HUES48 (cell line): ENCODE results near the gene RBMS3.

Source experiments
- H3K27ac ChIP-seq: one replicate; pipeline ENCODE4 v1.7.0; 2013; ENCODE audit warnings: low read depth, low read length, inconsistent platforms
- H3K27me3 ChIP-seq: 2 replicates; pipeline ENCODE4 v1.6.1; 2013; ENCODE audit warnings: mild to moderate bottlenecking, low read length; ENCODE audit not compliant: control insufficient read depth, insufficient read depth
- H3K36me3 ChIP-seq: 2 replicates; pipeline ENCODE4 v1.6.1; 2013; ENCODE audit warnings: low read length; ENCODE audit not compliant: control insufficient read depth, insufficient read depth
- H3K4me1 ChIP-seq: 2 replicates; pipeline ENCODE4 v1.6.1; 2013; ENCODE audit warnings: mild to moderate bottlenecking, low read length; ENCODE audit not compliant: control insufficient read depth, insufficient read depth
- H3K4me3 ChIP-seq: 2 replicates; pipeline ENCODE4 v1.5.1; 2013; ENCODE audit warnings: mild to moderate bottlenecking, low read depth, low read length
- H3K9ac ChIP-seq: 2 replicates; pipeline ENCODE4 v1.6.1; 2013; ENCODE audit warnings: mild to moderate bottlenecking, low read depth, low read length, moderate library complexity
- H3K9me3 ChIP-seq: 2 replicates; pipeline ENCODE4 v1.6.1; 2013; ENCODE audit warnings: low read length; ENCODE audit not compliant: control insufficient read depth, insufficient read depth

RBMS3 gene

DNA sequence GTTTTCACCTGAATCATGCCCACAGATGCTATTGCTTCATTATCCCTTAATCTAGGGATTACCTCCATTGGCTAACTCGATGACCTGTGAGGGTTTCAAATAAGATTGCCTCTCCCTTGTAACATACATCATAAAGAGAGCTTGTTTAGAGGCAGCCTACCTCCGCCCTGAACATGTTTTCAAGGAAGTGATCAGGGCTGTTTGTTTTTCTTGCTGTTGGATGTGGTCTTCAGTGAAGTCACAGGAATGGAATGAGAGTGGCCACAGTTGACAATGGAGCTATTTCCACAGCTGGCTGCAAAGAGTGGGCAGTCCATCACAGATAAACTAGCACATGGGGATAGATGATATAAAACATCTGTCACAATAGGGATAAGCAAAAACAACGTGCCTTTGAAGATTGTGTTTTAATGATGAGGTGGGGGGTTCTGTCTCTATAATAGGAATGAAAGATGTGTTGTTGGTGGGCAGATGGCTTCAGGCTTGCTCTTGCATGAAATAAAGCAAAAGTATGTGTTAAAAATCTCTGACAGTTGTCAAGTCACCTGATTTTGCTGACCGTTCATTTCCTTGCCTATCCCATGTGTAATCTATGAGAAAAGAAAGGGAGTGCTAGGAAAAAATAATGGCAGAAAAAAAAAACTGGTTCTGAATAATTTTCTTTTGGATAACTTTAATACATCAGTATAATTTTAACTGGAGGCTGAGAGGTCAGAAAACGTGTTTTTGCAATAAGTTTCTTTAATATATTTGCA, 642.3 kb downstream of the RBMS3 start:
- Histone ChIP-seq H3K36me3 (no peaks in the 10 kb centered on the region), H3K9me3 (no peaks in the 10 kb centered on the region), H3K4me3 (no peak overlapping the region), H3K9ac (no peak overlapping the region), H3K4me1 (no peaks in the 10 kb centered on the region), H3K27ac (no peak overlapping the region), H3K27me3 (no peaks in the 10 kb centered on the region)

DNA sequence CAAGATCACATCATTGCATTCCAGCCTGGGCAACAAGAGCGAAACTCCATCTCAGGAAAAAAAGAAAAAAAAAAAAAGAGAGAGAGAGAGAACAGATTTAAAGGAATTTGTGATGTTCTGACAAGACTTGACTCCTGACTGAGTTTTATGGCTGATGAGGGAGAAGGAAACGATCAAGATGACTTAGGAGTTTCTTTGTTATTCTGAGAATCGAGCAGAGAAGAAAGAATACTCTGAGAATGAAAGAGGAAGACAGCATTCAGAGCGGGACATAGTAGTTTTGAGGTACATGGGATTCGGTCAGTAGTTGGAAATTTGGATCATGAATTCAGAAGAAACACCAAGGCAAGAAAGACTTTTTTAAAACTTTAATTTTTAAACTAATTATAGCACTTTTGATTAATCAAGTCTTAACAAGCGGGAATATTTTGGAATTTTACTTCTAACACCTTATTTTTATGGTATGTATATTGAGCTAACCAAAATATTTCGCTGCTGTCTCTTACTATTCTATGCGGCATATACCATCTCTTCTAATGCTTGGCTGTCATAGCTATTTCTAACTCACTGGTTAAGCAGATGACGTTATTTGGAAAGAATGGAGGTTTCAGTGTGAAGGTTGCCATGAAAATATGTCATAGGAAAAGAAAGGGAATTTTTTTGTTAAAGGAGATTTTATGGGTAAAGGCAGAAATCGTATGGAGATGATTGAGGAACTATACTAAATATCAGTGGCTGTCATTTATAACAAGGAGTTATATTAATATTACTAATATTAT, 644.1 kb downstream of the RBMS3 start:
- H3K9ac ChIP-seq: no peak overlapping the region
- H3K4me1 ChIP-seq: no peaks in the 10 kb centered on the region
- no peaks in the 10 kb centered on the region for H3K36me3 ChIP-seq
- H3K4me3 ChIP-seq: no peak overlapping the region
- H3K27me3 ChIP-seq: no peaks in the 10 kb centered on the region
- H3K27ac ChIP-seq: no peak overlapping the region
- H3K9me3 ChIP-seq: no peaks in the 10 kb centered on the region

DNA sequence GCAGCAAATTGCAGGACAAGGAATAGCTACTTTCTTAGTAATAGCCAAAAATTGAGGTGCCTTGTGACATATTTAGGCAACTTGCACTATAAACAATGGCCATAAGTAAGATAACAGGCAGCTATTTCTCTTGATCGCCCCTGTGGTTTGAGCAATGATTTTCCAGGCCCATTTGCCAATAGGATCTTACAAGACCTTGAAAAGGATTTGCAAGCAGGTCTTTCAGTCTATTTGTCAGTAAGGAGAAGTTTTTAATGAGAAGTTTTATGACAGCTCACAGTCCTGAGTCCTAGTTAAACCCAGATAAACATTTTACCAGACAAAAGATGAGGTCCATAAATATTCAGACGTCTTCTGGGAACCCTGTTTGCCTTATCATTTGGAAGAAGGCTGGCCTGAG, 645.5 kb downstream of the RBMS3 start:
- H3K4me3 ChIP-seq: no peak overlapping the region
- no peaks in the 10 kb centered on the region for H3K4me1 ChIP-seq
- H3K9ac ChIP-seq: no peak overlapping the region
- H3K27ac ChIP-seq: no peak overlapping the region
- H3K36me3 ChIP-seq: no peaks in the 10 kb centered on the region
- H3K9me3 ChIP-seq: no peaks in the 10 kb centered on the region
- H3K27me3 ChIP-seq: no peaks in the 10 kb centered on the region

DNA sequence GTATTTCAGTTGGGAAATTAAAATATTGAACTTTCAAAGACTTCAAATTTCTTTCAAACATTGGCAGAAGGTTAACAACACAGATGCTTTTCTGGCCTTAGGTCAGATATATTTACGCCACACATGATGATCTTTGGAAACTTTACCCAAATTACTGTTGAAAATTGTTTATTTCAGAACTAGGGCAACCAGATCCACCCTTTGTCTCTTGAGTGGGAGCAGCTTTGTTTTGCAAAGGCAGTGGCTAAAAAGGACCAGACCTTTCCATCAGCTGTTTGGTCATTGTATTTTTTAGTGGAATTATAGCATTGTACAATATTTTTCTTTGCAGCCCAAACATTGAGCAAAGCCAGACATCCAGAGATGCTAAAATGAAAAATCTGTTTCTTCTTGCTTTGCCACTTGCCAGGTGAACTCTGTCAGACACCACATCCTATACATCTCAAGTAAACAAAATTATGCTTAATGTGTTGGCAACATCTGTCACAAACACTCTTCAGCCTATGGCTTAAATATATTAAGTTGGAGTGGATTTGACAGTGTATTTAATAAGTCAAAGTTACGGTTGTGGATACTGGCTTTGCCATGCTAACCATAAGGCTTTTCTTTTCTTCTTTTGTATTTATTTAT, 651.9 kb downstream of the RBMS3 start:
- Histone ChIP-seq H3K4me1 (peaks cover 28% of the 10 kb centered on the region), H3K27me3 (no peaks in the 10 kb centered on the region), H3K27ac (no peak overlapping the region), H3K9ac (no peak overlapping the region), H3K4me3 (no peak overlapping the region), H3K36me3 (no peaks in the 10 kb centered on the region), H3K9me3 (no peaks in the 10 kb centered on the region)

DNA sequence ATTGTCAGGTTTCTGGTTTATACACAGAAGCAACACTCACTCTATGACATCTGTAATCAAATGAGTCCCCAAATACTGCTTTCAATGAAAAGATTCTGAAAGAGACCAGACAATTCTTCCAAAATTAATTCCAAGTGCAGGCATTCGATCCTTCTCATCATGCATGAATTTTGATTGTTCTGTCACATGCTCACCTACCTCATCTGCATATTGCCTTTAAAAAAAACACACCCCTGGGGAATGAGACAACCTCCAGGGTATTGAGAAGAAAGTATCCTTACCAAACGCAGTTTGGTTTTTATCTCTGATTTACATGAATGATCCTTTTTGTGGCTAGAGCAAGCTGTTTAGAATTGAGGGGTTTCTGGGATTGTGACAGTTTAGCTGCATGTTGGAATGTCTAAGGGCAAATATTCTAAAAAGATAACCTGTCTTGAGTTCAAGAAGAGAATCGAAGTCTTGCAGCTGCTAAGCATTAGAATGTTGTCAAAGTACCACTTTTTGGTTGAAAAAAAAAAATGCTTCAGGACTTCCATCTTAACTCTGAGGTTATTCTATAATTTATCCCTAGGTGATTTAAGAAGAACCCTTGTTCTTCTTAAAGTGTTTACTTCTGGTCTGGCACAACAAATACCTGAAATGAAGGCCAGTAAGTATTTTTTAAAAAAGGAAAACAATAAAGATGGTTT, 653.1 kb downstream of the RBMS3 start:
- Histone ChIP-seq H3K27me3 (no peaks in the 10 kb centered on the region), H3K4me3 (no peak overlapping the region), H3K9ac (no peak overlapping the region), H3K4me1 (peaks cover 28% of the 10 kb centered on the region), H3K9me3 (no peaks in the 10 kb centered on the region), H3K27ac (no peak overlapping the region), H3K36me3 (no peaks in the 10 kb centered on the region)

DNA sequence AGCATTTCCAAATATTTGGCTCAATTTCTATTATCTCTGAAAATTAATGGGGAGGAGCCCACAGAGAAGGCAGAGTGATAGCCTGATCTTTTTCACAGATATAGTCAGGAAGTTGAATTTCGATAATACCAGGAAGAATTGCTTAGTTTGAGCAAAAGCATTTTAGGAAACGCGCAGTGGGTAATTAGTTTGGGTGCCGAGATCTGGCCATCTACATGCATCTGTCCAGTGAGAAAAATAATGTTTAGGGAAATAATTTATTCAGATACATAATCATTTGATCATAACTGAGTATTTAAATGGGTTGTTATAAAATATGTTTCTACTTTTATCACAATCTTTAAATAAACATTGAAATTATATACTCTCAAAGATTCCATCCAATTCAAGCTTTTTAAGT, 653.9 kb downstream of the RBMS3 start:
- Histone ChIP-seq H3K27me3 (no peaks in the 10 kb centered on the region), H3K4me1 (peaks cover 28% of the 10 kb centered on the region), H3K9ac (no peak overlapping the region), H3K9me3 (no peaks in the 10 kb centered on the region), H3K36me3 (no peaks in the 10 kb centered on the region), H3K4me3 (no peak overlapping the region), H3K27ac (no peak overlapping the region)

DNA sequence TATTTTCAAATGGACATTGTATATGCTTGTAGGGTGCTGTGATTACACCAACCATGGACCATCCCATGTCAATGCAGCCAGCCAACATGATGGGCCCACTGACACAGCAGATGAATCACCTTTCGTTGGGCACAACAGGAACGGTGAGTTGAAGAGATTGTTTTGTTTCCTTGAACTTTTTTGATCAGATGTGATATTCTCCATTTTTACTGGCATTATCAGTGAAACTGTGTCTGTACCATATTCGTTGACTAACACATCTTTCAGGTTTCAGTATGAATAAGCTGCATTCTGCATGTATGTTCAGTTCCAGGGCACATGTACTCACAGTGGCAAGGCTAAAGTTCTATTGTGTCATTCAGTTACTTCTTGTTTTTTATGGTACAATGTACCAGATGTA, 655.2 kb downstream of the RBMS3 start:
- no peaks in the 10 kb centered on the region for H3K27me3 ChIP-seq
- no peaks in the 10 kb centered on the region for H3K9me3 ChIP-seq
- no peak overlapping the region for H3K4me3 ChIP-seq
- H3K36me3 ChIP-seq: no peaks in the 10 kb centered on the region
- H3K9ac ChIP-seq: no peak overlapping the region
- H3K27ac ChIP-seq: no peak overlapping the region
- peaks cover 28% of the 10 kb centered on the region for H3K4me1 ChIP-seq

DNA sequence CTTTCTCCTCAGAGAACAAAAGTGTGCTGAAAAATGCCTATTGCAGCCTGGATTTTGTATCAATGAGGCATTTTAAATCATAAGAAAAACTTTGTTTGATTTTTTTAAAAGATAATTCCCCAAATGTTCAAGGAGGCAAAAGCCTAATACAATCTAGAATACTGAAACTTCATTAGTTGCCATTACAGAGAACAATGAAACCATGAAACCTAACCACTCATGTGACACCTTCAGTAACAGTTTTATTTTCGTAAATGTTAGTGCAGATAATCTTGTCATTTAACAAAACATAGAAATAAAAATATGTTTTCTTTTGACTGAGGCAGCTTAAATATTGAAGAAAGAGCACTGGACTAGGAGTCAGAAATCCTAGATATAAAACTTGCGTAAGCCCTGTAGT, 655.9 kb downstream of the RBMS3 start:
- H3K27me3 ChIP-seq: no peaks in the 10 kb centered on the region
- H3K9ac ChIP-seq: no peak overlapping the region
- no peak overlapping the region for H3K27ac ChIP-seq
- no peak overlapping the region for H3K4me3 ChIP-seq
- H3K4me1 ChIP-seq: peaks cover 28% of the 10 kb centered on the region
- H3K36me3 ChIP-seq: no peaks in the 10 kb centered on the region
- H3K9me3 ChIP-seq: no peaks in the 10 kb centered on the region

DNA sequence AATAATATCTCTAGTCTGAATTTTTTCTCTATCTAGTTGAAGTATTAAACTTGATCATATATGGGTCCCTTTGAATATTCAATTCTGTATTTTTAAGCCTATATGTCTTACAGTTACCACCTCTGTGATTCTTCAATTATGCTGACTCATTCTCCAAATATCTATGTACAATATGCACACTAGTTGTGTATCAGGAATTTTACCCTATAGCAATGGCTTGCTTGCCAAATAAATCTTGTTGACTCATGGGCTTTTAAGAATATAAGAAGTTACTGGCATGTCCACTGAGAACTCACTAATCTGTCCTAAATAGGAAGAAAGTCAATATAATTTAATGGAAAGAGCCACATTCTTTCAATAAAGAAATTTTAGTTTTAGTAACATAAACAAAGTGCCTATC, 656.3 kb downstream of the RBMS3 start:
- no peaks in the 10 kb centered on the region for H3K36me3 ChIP-seq
- H3K27ac ChIP-seq: no peak overlapping the region
- H3K9ac ChIP-seq: no peak overlapping the region
- no peak overlapping the region for H3K4me3 ChIP-seq
- H3K27me3 ChIP-seq: no peaks in the 10 kb centered on the region
- no peaks in the 10 kb centered on the region for H3K9me3 ChIP-seq
- H3K4me1 ChIP-seq: peaks cover 28% of the 10 kb centered on the region

DNA sequence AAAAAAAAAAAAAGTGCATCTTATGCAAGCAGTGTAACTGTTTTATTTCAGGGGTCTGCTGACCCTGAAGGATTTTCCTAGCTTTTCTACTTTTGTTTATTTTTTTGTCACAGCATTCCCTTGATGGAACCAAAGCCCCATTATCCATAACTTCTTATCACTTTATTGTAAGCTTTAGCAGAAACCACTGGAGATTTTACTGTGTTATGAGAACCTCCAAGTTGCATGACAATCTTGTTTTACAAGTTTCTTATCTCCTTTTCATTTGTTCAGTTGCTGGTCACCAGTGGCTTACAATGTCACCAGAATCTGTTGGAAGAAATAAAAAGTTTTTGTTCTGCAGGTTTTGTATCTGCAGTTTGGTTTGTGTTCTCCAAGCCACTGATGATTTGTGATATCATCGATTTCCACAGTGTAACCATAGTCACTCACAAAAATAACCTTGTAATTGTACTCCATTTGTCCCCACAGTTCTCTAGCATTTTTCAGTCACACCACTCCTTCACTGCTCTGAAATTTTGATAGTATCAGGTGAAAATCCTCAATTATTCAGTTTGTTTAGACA, 660.0 kb downstream of the RBMS3 start:
- Histone ChIP-seq H3K9ac (no peak overlapping the region), H3K9me3 (no peaks in the 10 kb centered on the region), H3K27me3 (no peaks in the 10 kb centered on the region), H3K27ac (no peak overlapping the region), H3K4me1 (0 out of 2 replicates have a peak, but pooled peaks cover 3% of the 10 kb centered on the region), H3K36me3 (no peaks in the 10 kb centered on the region), H3K4me3 (no peak overlapping the region)
